ENCODE data around the gene PLK2. TPM values are rescaled to one million over a fixed set of nuclear protein-coding genes. Genes with fewer than 3 reads are reported as not detected.

Gene PLK2
- total and polyA plus RNA-seq, 9 donors = 14.7 to 310 (median 41.1) TPM

- WGBS, 3 donors = 82 to 91% (median 88%) methylated on average over 8 of the region's 8 CpGs
- no peak for DNase-seq
- intact Hi-C loops (cut with DNase I) = no loop called here
- Histone ChIP-seq H3K27me3 (no peaks in the 10 kb centered on the region), H3K27ac (no peak overlapping the region), H3K9me3 (no peaks in the 10 kb centered on the region), H3K4me3 (no peak overlapping the region), H3K4me1 (ENCODE audit: insufficient read depth) (no peaks in the 10 kb centered on the region), H3K36me3 (no peaks in the 10 kb centered on the region)
- no peak for TF ChIP-seq EP300 (IDR thresholded peaks at IDR 0.05)
- TF ChIP-seq CTCF (IDR thresholded peaks at IDR 0.05) = no peak
- no peak for TF ChIP-seq POLR2A (IDR thresholded peaks at IDR 0.05)
These were observed 7.9 kb downstream of the PLK2 start for GRCh38 chr5:58451732-58452565.

- Histone ChIP-seq H3K27ac (no peak overlapping the region), H3K9me3 (no peaks in the 10 kb centered on the region), H3K4me3 (no peak overlapping the region), H3K27me3 (no peaks in the 10 kb centered on the region), H3K4me1 (ENCODE audit: insufficient read depth) (no peaks in the 10 kb centered on the region), H3K36me3 (no peaks in the 10 kb centered on the region)
- no peak for DNase-seq
- intact Hi-C loops (cut with DNase I) = no loop called here
- no peak for TF ChIP-seq CTCF (IDR thresholded peaks at IDR 0.05)
- TF ChIP-seq EP300 (IDR thresholded peaks at IDR 0.05) = no peak
- no peak for TF ChIP-seq POLR2A (IDR thresholded peaks at IDR 0.05)
- WGBS, 3 donors = 64 to 71% (median 69%) methylated on average over 10 of the region's 10 CpGs
These were observed 8.9 kb downstream of the PLK2 start for GRCh38 chr5:58450811-58451629.

- no peak for DNase-seq
- Histone ChIP-seq H3K4me1 (ENCODE audit: insufficient read depth) (no peaks in the 10 kb centered on the region), H3K36me3 (no peaks in the 10 kb centered on the region), H3K27me3 (no peaks in the 10 kb centered on the region), H3K9me3 (no peaks in the 10 kb centered on the region), H3K27ac (no peak overlapping the region), H3K4me3 (no peak overlapping the region)
- TF ChIP-seq POLR2A (IDR thresholded peaks at IDR 0.05) (no peak), EP300 (IDR thresholded peaks at IDR 0.05) (no peak), CTCF (IDR thresholded peaks at IDR 0.05) (no peak)
- intact Hi-C loops (cut with DNase I) = no loop called here
- 85 to 92% (median 87%) methylated on average over 3 of the region's 3 CpGs for WGBS, 3 donors
These were observed 9.9 kb downstream of the PLK2 start for GRCh38 chr5:58450018-58450417.

GRCh38 chr5:58447226-58447625, 12.7 kb downstream of the PLK2 start:
- Histone ChIP-seq H3K9me3 (no peaks in the 10 kb centered on the region), H3K36me3 (no peaks in the 10 kb centered on the region), H3K27ac (no peak overlapping the region), H3K4me1 (ENCODE audit: insufficient read depth) (no peaks in the 10 kb centered on the region), H3K27me3 (no peaks in the 10 kb centered on the region), H3K4me3 (no peak overlapping the region)
- intact Hi-C loops (cut with DNase I) = no loop called here
- no peak for DNase-seq
- 68 to 84% (median 74%) methylated on average over 2 of the region's 2 CpGs for WGBS, 3 donors
- TF ChIP-seq POLR2A (IDR thresholded peaks at IDR 0.05) (no peak), EP300 (IDR thresholded peaks at IDR 0.05) (no peak), CTCF (IDR thresholded peaks at IDR 0.05) (no peak)
